K562 (cell line): ENCODE measurements around the gene ZMYND8. TPM values are rescaled to one million over a fixed set of nuclear protein-coding genes. Genes with fewer than 3 reads are reported as not detected.

Experiments used
- ATAC-seq: fragments of 200-7000 bp; cut with Tn5 transposase; 3 replicates; pipeline ENCODE4 v1.9.1; 2020; ENCODE audit warnings: moderate library complexity
- BruUV-seq: library from RNA; stranded (reverse); fragments of 400-500 nt; replicated peaks from 2 replicates; lab custom pipeline; 2021; lab: Mats Ljungman, UMichigan
- CTCF ChIA-PET: fragments of 300-600 bp; formaldehyde crosslinking; extraction: SDS; loops from one replicate; lab custom pipeline; 2021; ENCODE audit warnings: low intra/inter-chr PET ratio; lab: Yijun Ruan, JAX
- POLR2A ChIA-PET: fragments of 300-600, 350-650 bp; sonication (Branson Sonifier 250); formaldehyde crosslinking; extraction: SDS; loops from one replicate; lab custom pipeline; 2021; ENCODE audit warnings: antibody characterized with exemption, inconsistent platforms; lab: Yijun Ruan, JAX
- DNase-seq, 4 experiments: peaks; one replicate each; pipeline versions ENCODE4 v3.0.0 to v3.0.0-alpha.2; 2011 to 2018; ENCODE audit warnings: low spot score in 3 of 4, mixed read lengths in 3 of 4; ENCODE audit errors: extremely low read depth in 1 of 4
- FAIRE-seq: peaks from 2 replicates; lab custom pipeline; 2011; peaks lifted over from hg19 to GRCh38; lab: Jason Lieb, UNC
- H2AFZ ChIP-seq: 2 replicates; pipeline ENCODE4 v1.6.0; 2011; ENCODE audit warnings: low read depth, low read length, control low read depth, inconsistent platforms
- H3K27ac ChIP-seq: fragments of 200-600 bp; 3 replicates; pipeline ENCODE4 v1.8.0; 2011; ENCODE audit warnings: low read depth, mild to moderate bottlenecking, control low read depth, inconsistent platforms, low read length, moderate library complexity, mixed read lengths; ENCODE audit errors: extremely low read depth
- H3K27me3 ChIP-seq, 2 experiments: fragments of 300-600 bp in 1 of 2; 2 replicates in 1 of 2; 3 replicates in 1 of 2; pipeline versions ENCODE4 v1.6.0 to v1.8.0; 2011; ENCODE audit warnings: inconsistent platforms in 2 of 2, low read length in 2 of 2, mild to moderate bottlenecking in 1 of 2, mixed read lengths in 1 of 2, moderate library complexity in 1 of 2; ENCODE audit not compliant: control insufficient read depth in 2 of 2, insufficient read depth in 2 of 2
- H3K36me3 ChIP-seq: fragments of 300-600 bp; 3 replicates; pipeline ENCODE4 v1.8.0; 2011; ENCODE audit warnings: mild to moderate bottlenecking, low read length, inconsistent platforms; ENCODE audit not compliant: control insufficient read depth, insufficient read depth
- H3K4me1 ChIP-seq, 2 experiments: fragments of 200-600 bp in 1 of 2; replicated peaks in 1 of 2; 2 replicates in 1 of 2; 3 replicates in 1 of 2; pipeline versions ENCODE4 v1.5.1 to v1.8.0; 2011; ENCODE audit warnings: inconsistent platforms in 2 of 2, low read length in 2 of 2, mild to moderate bottlenecking in 1 of 2, mixed read lengths in 1 of 2, moderate library complexity in 1 of 2; ENCODE audit not compliant: control insufficient read depth in 2 of 2, insufficient read depth in 2 of 2
- H3K4me2 ChIP-seq: 2 replicates; pipeline ENCODE4 v1.6.1; 2011; ENCODE audit warnings: low read length, control low read depth, inconsistent platforms, mixed read lengths; ENCODE audit not compliant: insufficient read depth
- H3K4me3 ChIP-seq: fragments of 200-600 bp; sonication (generic), shearing (Covaris generic); 2 replicates; pipeline ENCODE4 v1.5.1; 2016; ENCODE audit warnings: control low read depth, inconsistent platforms
- H3K79me2 ChIP-seq: fragments of 200-600 bp; 3 replicates; pipeline ENCODE4 v1.8.0; 2011; ENCODE audit warnings: low read length, inconsistent platforms; ENCODE audit not compliant: control insufficient read depth, insufficient read depth
- H3K9ac ChIP-seq, 2 experiments: 2 replicates each; pipeline versions ENCODE4 v1.6.0 to v1.6.1; 2011; ENCODE audit warnings: low read depth in 2 of 2, low read length in 2 of 2, control low read depth in 1 of 2, inconsistent platforms in 1 of 2, mild to moderate bottlenecking in 1 of 2, mixed read lengths in 1 of 2; ENCODE audit not compliant: insufficient read depth in 1 of 2
- H3K9me1 ChIP-seq: one replicate; pipeline ENCODE4 v1.6.0; 2011; ENCODE audit warnings: inconsistent platforms, mild to moderate bottlenecking, low read length, moderate library complexity; ENCODE audit not compliant: control insufficient read depth, insufficient read depth
- H3K9me3 ChIP-seq: replicated peaks from 2 replicates; pipeline ENCODE4 v1.5.1; 2011; ENCODE audit warnings: low read depth, low read length, inconsistent platforms; ENCODE audit not compliant: control insufficient read depth, insufficient read depth
- H4K20me1 ChIP-seq: replicated peaks from 2 replicates; pipeline ENCODE4 v1.6.1; 2011; ENCODE audit warnings: low read length, inconsistent platforms, mixed read lengths; ENCODE audit not compliant: control insufficient read depth, insufficient read depth
- AFF4 ChIP-seq: sonication (generic); formaldehyde crosslinking; IDR thresholded peaks from 2 replicates; pipeline ENCODE4 v1.8.0; 2023; ENCODE audit warnings: mild to moderate bottlenecking, missing genetic modification reagents
- ATF1 ChIP-seq, 2 experiments: fragments of 450-650 bp in 1 of 2; IDR thresholded peaks; 2 replicates each; pipeline ENCODE4 v1.6.1; 2016; ENCODE audit warnings: missing compliant biosample characterization in 1 of 2, missing genetic modification characterization in 1 of 2
- EGR1 ChIP-seq: fragments of 450-650 bp; conservative IDR thresholded peaks from 2 replicates; pipeline ENCODE4 v1.6.1; 2017; ENCODE audit warnings: mild to moderate bottlenecking
- HLTF ChIP-seq: fragments of 450-650 bp; IDR thresholded peaks from 2 replicates; pipeline ENCODE4 v1.6.1; 2016
- NFE2 ChIP-seq: IDR thresholded peaks from 2 replicates; pipeline ENCODE4 v1.6.1; 2014; ENCODE audit warnings: antibody characterized with exemption, low read depth
- POLR2A ChIP-seq: fragments of 450-650 bp; conservative IDR thresholded peaks from 2 replicates; pipeline ENCODE4 v1.6.1; 2016
- POLR2AphosphoS5 ChIP-seq: IDR thresholded peaks from 2 replicates; pipeline ENCODE4 v1.6.1; 2011; ENCODE audit warnings: mild to moderate bottlenecking, low read depth, low read length, moderate library complexity; ENCODE audit not compliant: control insufficient read depth, insufficient read depth
- ZNF431 ChIP-seq: sonication (generic); formaldehyde crosslinking; IDR thresholded peaks from 2 replicates; pipeline ENCODE4 v1.8.0; 2022; ENCODE audit warnings: mild to moderate bottlenecking, missing genetic modification reagents
- WGBS: fragments of 100-300 bp; shearing (Covaris generic); methylation state at CpG from one replicate; pipeline ENCODE4 v1.1.6; 2016; ENCODE audit warnings: low coverage, mixed read lengths; ENCODE audit not compliant: insufficient coverage; ENCODE audit errors: missing lambda C conversion rate; 5-methylcytosine and 5-hydroxymethylcytosine counted together
- in situ Hi-C: fragments of 300-500 bp; cut with MboI; formaldehyde crosslinking; loops from 4 replicates; pipeline ENCODE4 v1.15.0; 2018; ENCODE audit warnings: inconsistent platforms, mixed read lengths
- intact Hi-C: fragments of 100-400 bp; cut with micrococcal nuclease; formaldehyde crosslinking; loops from 2 replicates; pipeline ENCODE4 v1.14.2; 2022
- polyA plus RNA-seq, 8 experiments: library from polyadenylated mRNA; depleted of rRNA in 4 of 8; stranded (reverse) in 5 of 8; unstranded in 3 of 8; fragments of >200 nt; fragmentation: Nextera tagmentation in 2 of 8; fragmentation: Illumina TruSeq in 1 of 8; extraction: Ambion mirVana in 2 of 8; extraction: Trizol in 1 of 8; gene quantifications; 2 replicates each; pipeline versions ENCODE4 v1.2.1 to v1.2.3, GENCODE V29; 2011 to 2014; ENCODE audit warnings: inconsistent platforms in 1 of 8, missing spikeins in 1 of 8
- total RNA-seq, 7 experiments: library from RNA; depleted of rRNA in 6 of 7; stranded (reverse); fragments of >200 nt in 6 of 7; fragmentation: Illumina TruSeq in 2 of 7; extraction: Trizol in 2 of 7; gene quantifications; 2 replicates each; pipeline versions ENCODE4 v1.2.1 to v1.2.3, GENCODE V29; 2011 to 2021; ENCODE audit warnings: low replicate concordance in 1 of 7
- TF ChIP-seq, protein P1 (sequence below): fragments of 150-350 bp; conservative IDR thresholded peaks from 2 replicates; pipeline ENCODE4 v1.6.1; 2014; ENCODE audit warnings: low read length

Gene ZMYND8
- total and polyA plus RNA-seq, 9 of the 15 experiments (the other 6 are each of a cell fraction or from before 2014, with no cell fraction given): 31.8 to 148 (median 71.9) TPM

- Histone ChIP-seq H3K9ac (no peak overlapping the region), H3K79me2 (peaks cover 89% of the 10 kb centered on the region), H3K9me3 (no peaks in the 10 kb centered on the region), H3K36me3 (peaks cover 97% of the 10 kb centered on the region), H2AFZ (no peak overlapping the region), H3K9me1 (no peaks in the 10 kb centered on the region), H3K4me3 (no peak overlapping the region), H4K20me1 (no peaks in the 10 kb centered on the region), H3K27ac (no peak overlapping the region), H3K4me1 (no peaks in the 10 kb centered on the region; a peak in 1 of 5 replicates)
- FAIRE-seq: no peak
- 48% methylated on average over 4 of the region's 4 CpGs for WGBS
- intact Hi-C loops: no loop called here
- TF ChIP-seq POLR2AphosphoS5: peak; percentile 16; the same call in 1 of the 2 replicates
- no peak for TF ChIP-seq NFE2
- 0 out of 2 replicates have a peak, but pooled peaks have one; percentile 18 for TF ChIP-seq POLR2A
- TF ChIP-seq AFF4: no peak
- no peak for TF ChIP-seq ATF1 (CRISPR knock-in tag; IDR thresholded peaks at IDR 0.05)
- TF ChIP-seq ATF1 (tag; IDR thresholded peaks at IDR 0.05): no peak
- peak; percentile 96 for TF ChIP-seq ZNF431 (CRISPR knock-in tag)
- no peak for TF ChIP-seq HLTF
- 0 out of 2 replicates have a peak, but pooled peaks have one; percentile 8 for TF ChIP-seq EGR1
- TF ChIP-seq, protein P1, sequence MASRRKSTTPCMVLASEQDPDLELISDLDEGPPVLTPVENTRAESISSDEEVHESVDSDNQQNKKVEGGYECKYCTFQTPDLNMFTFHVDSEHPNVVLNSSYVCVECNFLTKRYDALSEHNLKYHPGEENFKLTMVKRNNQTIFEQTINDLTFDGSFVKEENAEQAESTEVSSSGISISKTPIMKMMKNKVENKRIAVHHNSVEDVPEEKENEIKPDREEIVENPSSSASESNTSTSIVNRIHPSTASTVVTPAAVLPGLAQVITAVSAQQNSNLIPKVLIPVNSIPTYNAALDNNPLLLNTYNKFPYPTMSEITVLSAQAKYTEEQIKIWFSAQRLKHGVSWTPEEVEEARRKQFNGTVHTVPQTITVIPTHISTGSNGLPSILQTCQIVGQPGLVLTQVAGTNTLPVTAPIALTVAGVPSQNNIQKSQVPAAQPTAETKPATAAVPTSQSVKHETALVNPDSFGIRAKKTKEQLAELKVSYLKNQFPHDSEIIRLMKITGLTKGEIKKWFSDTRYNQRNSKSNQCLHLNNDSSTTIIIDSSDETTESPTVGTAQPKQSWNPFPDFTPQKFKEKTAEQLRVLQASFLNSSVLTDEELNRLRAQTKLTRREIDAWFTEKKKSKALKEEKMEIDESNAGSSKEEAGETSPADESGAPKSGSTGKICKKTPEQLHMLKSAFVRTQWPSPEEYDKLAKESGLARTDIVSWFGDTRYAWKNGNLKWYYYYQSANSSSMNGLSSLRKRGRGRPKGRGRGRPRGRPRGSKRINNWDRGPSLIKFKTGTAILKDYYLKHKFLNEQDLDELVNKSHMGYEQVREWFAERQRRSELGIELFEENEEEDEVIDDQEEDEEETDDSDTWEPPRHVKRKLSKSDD: no peak
- TF ChIP-seq, all 486 proteins: peak for 4
- in situ Hi-C loops: no loop called here
- BruUV-seq: no TSS peak
- ATAC-seq (no peak), DNase-seq (no peak)
- CTCF ChIA-PET: interaction anchor here (1.5 kb wide), 1 partner anchor 91 kb away, joined by 4 read pairs; no protein-coding TSS in a partner anchor
- Histone ChIP-seq H3K27me3 (no peaks in the 10 kb centered on the region), H3K4me2 (no peak overlapping the region)
- POLR2A ChIA-PET: no interaction called here
Measured at GRCh38 chr20:47293631-47294030, 62.9 kb downstream of the ZMYND8 start.
